Smooth muscle cell (in vitro differentiated cells): Measurements from ENCODE around the gene PNCK. TPM values are rescaled to one million over a fixed set of nuclear protein-coding genes. Genes with fewer than 3 reads are reported as not detected.

Source experiments
- DNase-seq: peaks from one replicate; lab custom pipeline; 2025; ENCODE audit not compliant: unreplicated experiment; lab: John Stamatoyannopoulos, UW
- H2AFZ ChIP-seq: fragments of 200-600 bp; sonication (generic); 2 replicates; pipeline ENCODE4 v1.6.0; 2016; ENCODE audit warnings: antibody characterized with exemption, low read depth, mild to moderate bottlenecking
- H3F3A ChIP-seq: fragments of 200-600 bp; sonication (generic); 2 replicates; pipeline ENCODE4 v1.6.0; 2017; ENCODE audit warnings: antibody characterized with exemption, low read depth
- H3K27ac ChIP-seq: fragments of 200-600 bp; sonication (generic); 2 replicates; pipeline ENCODE4 v1.5.1; 2016; ENCODE audit warnings: low read depth, mild to moderate bottlenecking
- H3K27me3 ChIP-seq: fragments of 200-600 bp; sonication (generic); 2 replicates; pipeline ENCODE4 v1.6.1; 2016; ENCODE audit warnings: low read depth, mild to moderate bottlenecking
- H3K36me3 ChIP-seq: fragments of 200-600 bp; sonication (generic); 2 replicates; pipeline ENCODE4 v1.5.1; 2016; ENCODE audit warnings: low read depth
- H3K4me1 ChIP-seq: fragments of 200-600 bp; sonication (generic); 2 replicates; pipeline ENCODE4 v1.5.1; 2016; ENCODE audit warnings: low read depth
- H3K4me2 ChIP-seq: fragments of 200-600 bp; sonication (generic); 2 replicates; pipeline ENCODE4 v1.6.0; 2016; ENCODE audit warnings: mild to moderate bottlenecking
- H3K4me3 ChIP-seq: fragments of 200-600 bp; sonication (generic); 2 replicates; pipeline ENCODE4 v1.5.1; 2016; ENCODE audit warnings: mild to moderate bottlenecking
- H3K79me2 ChIP-seq: fragments of 200-600 bp; sonication (generic); 2 replicates; pipeline ENCODE4 v1.6.0; 2016; ENCODE audit warnings: low read depth, mild to moderate bottlenecking
- H3K9ac ChIP-seq: fragments of 200-600 bp; sonication (generic); 2 replicates; pipeline ENCODE4 v1.6.0; 2016; ENCODE audit warnings: low read depth
- H3K9me3 ChIP-seq: fragments of 200-600 bp; sonication (generic); replicated peaks from 2 replicates; pipeline ENCODE4 v1.5.1; 2016; ENCODE audit warnings: low read depth
- H4K20me1 ChIP-seq: fragments of 200-600 bp; sonication (generic); 2 replicates; pipeline ENCODE4 v1.6.0; 2016; ENCODE audit warnings: low read depth
- CTCF ChIP-seq: fragments of 200-600 bp; sonication (generic); IDR thresholded peaks from 2 replicates; pipeline ENCODE4 v1.5.1; 2017; ENCODE audit warnings: borderline replicate concordance, mild to moderate bottlenecking, antibody characterized with exemption; ENCODE audit not compliant: insufficient read depth, poor library complexity, severe bottlenecking
- WGBS: methylation state at CpG from one replicate; pipeline ENCODE4 v1.1.7; 2016; ENCODE audit warnings: low lambda C conversion rate; 5-methylcytosine and 5-hydroxymethylcytosine counted together
- polyA plus RNA-seq: library from polyadenylated mRNA; unstranded; fragments of >200 nt; fragmentation: Nextera tagmentation; extraction: Ambion mirVana; gene quantifications from 2 replicates; pipeline ENCODE4 v1.2.1, GENCODE V29; 2016
- total RNA-seq: library from RNA; depleted of rRNA; stranded (reverse); fragments of >200 nt; gene quantifications from 2 replicates; pipeline ENCODE4 v1.2.3, GENCODE V29; 2014

PNCK gene
- total and polyA plus RNA-seq, 2 experiments from 2014 or later = 2.8 to 4.0 TPM

GRCh38 chrX:153674219-153674851, 722 bp upstream of the PNCK start:
- 76% methylated on average over 27 of the region's 27 CpGs for WGBS
- Histone ChIP-seq H3K79me2 (no peaks in the 10 kb centered on the region), H3K27ac (no peak overlapping the region), H3K36me3 (no peaks in the 10 kb centered on the region), H3K9me3 (no peaks in the 10 kb centered on the region), H3F3A (no peaks in the 10 kb centered on the region), H3K4me3 (no peak overlapping the region), H4K20me1 (no peaks in the 10 kb centered on the region), H3K9ac (no peak overlapping the region), H3K4me2 (no peak overlapping the region), H3K27me3 (peaks cover 11% of the 10 kb centered on the region), H2AFZ (no peak overlapping the region), H3K4me1 (no peaks in the 10 kb centered on the region)
- TF ChIP-seq CTCF = no peak
- no peak for DNase-seq

GRCh38 chrX:153672531-153673427, 834 bp downstream of the PNCK start:
- TF ChIP-seq CTCF = no peak
- no peak overlapping the region for H3K4me3 ChIP-seq
- no peaks in the 10 kb centered on the region for H3K4me1 ChIP-seq
- no peak overlapping the region for H3K4me2 ChIP-seq
- H3K27me3 ChIP-seq = peaks cover 11% of the 10 kb centered on the region
- no peaks in the 10 kb centered on the region for H3F3A ChIP-seq
- H3K79me2 ChIP-seq = no peaks in the 10 kb centered on the region
- 90% methylated on average over 29 of the region's 53 CpGs for WGBS
- H2AFZ ChIP-seq = no peak overlapping the region
- H3K9ac ChIP-seq = no peak overlapping the region
- no peaks in the 10 kb centered on the region for H4K20me1 ChIP-seq
- H3K9me3 ChIP-seq = no peaks in the 10 kb centered on the region
- no peak for DNase-seq
- no peak overlapping the region for H3K27ac ChIP-seq
- H3K36me3 ChIP-seq = no peaks in the 10 kb centered on the region

GRCh38 chrX:153671589-153672530, 1.8 kb downstream of the PNCK start:
- no peaks in the 10 kb centered on the region for H3K4me1 ChIP-seq
- no peaks in the 10 kb centered on the region for H4K20me1 ChIP-seq
- no peak overlapping the region for H2AFZ ChIP-seq
- H3F3A ChIP-seq = no peaks in the 10 kb centered on the region
- no peak for TF ChIP-seq CTCF
- H3K9ac ChIP-seq = no peak overlapping the region
- H3K4me2 ChIP-seq = no peak overlapping the region
- H3K36me3 ChIP-seq = no peaks in the 10 kb centered on the region
- H3K79me2 ChIP-seq = no peaks in the 10 kb centered on the region
- peaks cover 11% of the 10 kb centered on the region for H3K27me3 ChIP-seq
- H3K27ac ChIP-seq = no peak overlapping the region
- H3K4me3 ChIP-seq = no peak overlapping the region
- DNase-seq = no peak
- H3K9me3 ChIP-seq = no peaks in the 10 kb centered on the region
- 86% methylated on average over 17 of the region's 27 CpGs for WGBS
